Measurements from ENCODE around the gene MIER2. TPM values are rescaled to one million over a fixed set of nuclear protein-coding genes. Genes with fewer than 3 reads are reported as not detected.

The MIER2 gene
- total RNA-seq, 1 experiment from 2014 or later = 22.8 TPM

- CTCF ChIA-PET = no interaction called here
- H3K36me3 Mint-ChIP-seq (ENCODE audit: insufficient read depth, unreplicated experiment) = peaks cover 43% of the 10 kb centered on the region
- peak overlapping the region; percentile 61 for H3K27ac Mint-ChIP-seq (ENCODE audit: unreplicated experiment)
- no peak for TF ChIP-seq CTCF (IDR thresholded peaks at IDR 0.05; ENCODE audit: unreplicated experiment)
- H3K4me3 Mint-ChIP-seq (ENCODE audit: low read depth, unreplicated experiment) = peak overlapping the region; percentile 68
- no peaks in the 10 kb centered on the region for H3K9me3 Mint-ChIP-seq (ENCODE audit: low read depth, unreplicated experiment)
- peak; percentile 41 for DNase-seq
- no peaks in the 10 kb centered on the region for H3K27me3 Mint-ChIP-seq (ENCODE audit: unreplicated experiment)
- intact Hi-C loops (cut with micrococcal nuclease; ENCODE audit: unreplicated experiment) = no loop called here
- no TSS peak for BruUV-seq (replicated peaks)
- peaks cover 31% of the 10 kb centered on the region for H3K4me1 Mint-ChIP-seq (ENCODE audit: low read depth, unreplicated experiment)
Measured at GRCh38 chr19:342801-343421, 1.7 kb downstream of the MIER2 start.

GRCh38 chr19:342128-342455 is 2.5 kb downstream of the MIER2 start:
- intact Hi-C loops (cut with micrococcal nuclease; ENCODE audit: unreplicated experiment) = no loop called here
- H3K9me3 Mint-ChIP-seq (ENCODE audit: low read depth, unreplicated experiment) = no peaks in the 10 kb centered on the region
- H3K27ac Mint-ChIP-seq (ENCODE audit: unreplicated experiment) = peak overlapping the region; percentile 61
- H3K36me3 Mint-ChIP-seq (ENCODE audit: insufficient read depth, unreplicated experiment) = peaks cover 43% of the 10 kb centered on the region
- peaks cover 31% of the 10 kb centered on the region for H3K4me1 Mint-ChIP-seq (ENCODE audit: low read depth, unreplicated experiment)
- TF ChIP-seq CTCF (IDR thresholded peaks at IDR 0.05; ENCODE audit: unreplicated experiment) = no peak
- CTCF ChIA-PET = no interaction called here
- no TSS peak for BruUV-seq (replicated peaks)
- no peak for DNase-seq
- no peaks in the 10 kb centered on the region for H3K27me3 Mint-ChIP-seq (ENCODE audit: unreplicated experiment)
- H3K4me3 Mint-ChIP-seq (ENCODE audit: low read depth, unreplicated experiment) = peak overlapping the region; percentile 68

- H3K36me3 Mint-ChIP-seq (ENCODE audit: insufficient read depth, unreplicated experiment) = peaks cover 43% of the 10 kb centered on the region
- peaks cover 31% of the 10 kb centered on the region for H3K4me1 Mint-ChIP-seq (ENCODE audit: low read depth, unreplicated experiment)
- intact Hi-C loops (cut with micrococcal nuclease; ENCODE audit: unreplicated experiment) = no loop called here
- H3K9me3 Mint-ChIP-seq (ENCODE audit: low read depth, unreplicated experiment) = no peaks in the 10 kb centered on the region
- DNase-seq = no peak
- H3K4me3 Mint-ChIP-seq (ENCODE audit: low read depth, unreplicated experiment) = peak overlapping the region; percentile 68
- CTCF ChIA-PET = no interaction called here
- no peak for TF ChIP-seq CTCF (IDR thresholded peaks at IDR 0.05; ENCODE audit: unreplicated experiment)
- BruUV-seq (replicated peaks) = no TSS peak
- no peaks in the 10 kb centered on the region for H3K27me3 Mint-ChIP-seq (ENCODE audit: unreplicated experiment)
- no peak overlapping the region for H3K27ac Mint-ChIP-seq (ENCODE audit: unreplicated experiment)
Measured at GRCh38 chr19:341386-342127, 3.0 kb downstream of the MIER2 start.

GRCh38 chr19:340620-341385 is 3.8 kb downstream of the MIER2 start:
- no peak overlapping the region for H3K27ac Mint-ChIP-seq (ENCODE audit: unreplicated experiment)
- CTCF ChIA-PET = no interaction called here
- peaks cover 50% of the 10 kb centered on the region for H3K36me3 Mint-ChIP-seq (ENCODE audit: insufficient read depth, unreplicated experiment)

More at GRCh38 chr19:340620-341385, 3.8 kb downstream of the MIER2 start:
- H3K4me3 Mint-ChIP-seq (ENCODE audit: low read depth, unreplicated experiment) = peak overlapping the region; percentile 68
- peaks cover 24% of the 10 kb centered on the region for H3K4me1 Mint-ChIP-seq (ENCODE audit: low read depth, unreplicated experiment)
- no peaks in the 10 kb centered on the region for H3K9me3 Mint-ChIP-seq (ENCODE audit: low read depth, unreplicated experiment)
- intact Hi-C loops (cut with micrococcal nuclease; ENCODE audit: unreplicated experiment) = no loop called here
- DNase-seq = no peak
- H3K27me3 Mint-ChIP-seq (ENCODE audit: unreplicated experiment) = no peaks in the 10 kb centered on the region
- TF ChIP-seq CTCF (IDR thresholded peaks at IDR 0.05; ENCODE audit: unreplicated experiment) = no peak
- BruUV-seq (replicated peaks) = no TSS peak
